NCI-H2081 (cell line): Measurements from ENCODE around the gene PVR.
"Not testable (repeated sequence)": the region's sequence is repeated elsewhere in the genome, so short reads cannot be mapped to it uniquely, and the experiment has no call there.

ENCODE experiments used
- DNase-seq, 2 experiments: peaks; one replicate each; lab custom pipeline; 2025; lab: John Stamatoyannopoulos, UW

Gene PVR

DNA sequence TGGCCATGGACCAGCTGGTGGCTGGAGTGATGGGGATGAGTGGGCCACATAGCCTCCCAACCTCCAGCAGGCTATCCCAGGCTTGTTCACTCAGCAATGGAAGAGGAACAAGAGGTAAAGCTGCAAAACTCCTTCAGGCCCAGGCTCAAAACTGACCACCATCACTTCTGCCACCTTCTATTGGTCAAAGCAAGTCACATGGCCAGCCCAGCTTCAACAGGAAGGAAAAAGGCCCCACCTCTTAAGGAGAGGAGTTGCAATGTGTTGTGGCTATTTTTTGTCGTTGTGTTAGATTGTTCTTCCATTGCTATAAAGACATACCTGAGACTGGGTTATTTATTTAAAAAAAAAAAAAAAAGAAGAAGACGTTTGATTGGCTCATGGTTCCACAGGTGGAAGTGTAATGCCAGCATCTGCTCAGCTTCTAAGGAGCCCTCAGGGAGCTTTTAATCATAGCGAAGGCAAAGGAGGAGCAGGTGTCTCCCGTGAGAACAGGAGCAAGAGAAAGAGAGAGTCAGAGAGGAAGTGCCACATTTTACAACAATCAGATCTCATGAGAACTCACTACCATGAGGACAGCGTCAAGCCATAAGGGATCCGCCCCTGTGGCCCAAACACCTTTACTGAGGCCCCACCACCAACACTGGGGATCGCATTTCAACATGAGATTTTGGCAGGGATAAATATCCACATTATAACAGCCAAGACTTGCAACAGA lies 24.9 kb upstream of the PVR start:
- DNase-seq: no peak

GRCh38 chr19:44620667-44621066 lies 23.0 kb upstream of the PVR start:
- no peak for DNase-seq

DNA sequence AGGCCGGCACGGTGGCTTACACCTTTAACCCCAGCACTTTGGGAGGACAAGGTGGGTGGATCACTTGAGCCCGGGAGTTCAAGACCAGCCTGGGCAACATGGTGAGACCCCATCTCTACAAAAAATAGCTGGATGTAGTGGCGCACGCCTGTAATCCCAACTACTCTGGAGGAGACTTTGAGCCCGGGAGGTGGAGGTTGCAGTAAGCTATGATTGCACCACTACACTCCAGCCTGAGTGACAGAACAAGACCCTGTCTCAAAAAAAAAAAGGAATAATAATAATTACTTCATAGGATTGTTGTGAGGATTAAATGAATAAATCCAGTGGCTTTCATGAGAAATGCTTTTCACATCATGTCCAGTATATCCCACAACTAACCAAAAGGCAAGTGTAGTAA lies 22.3 kb upstream of the PVR start:
- no peak for DNase-seq

DNA sequence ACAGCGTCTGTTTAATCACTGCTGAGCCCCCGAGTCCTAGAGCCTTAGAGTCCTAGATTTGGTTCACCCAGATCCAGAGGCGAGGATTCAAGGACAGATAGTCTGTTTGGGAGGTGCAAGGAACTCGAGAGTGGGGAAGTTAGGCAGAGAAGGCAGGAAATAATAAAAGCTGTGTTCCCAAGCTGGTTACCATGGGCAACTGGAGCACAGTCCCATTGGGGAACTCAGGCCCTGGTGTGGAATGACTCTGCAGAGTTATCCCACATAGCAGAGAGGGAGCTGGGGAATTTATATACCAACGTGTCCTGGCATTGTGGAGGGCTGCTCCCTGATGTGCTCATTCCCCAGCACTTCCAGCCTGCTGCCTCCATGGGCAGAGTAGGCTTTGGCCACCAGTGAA lies 20.6 kb upstream of the PVR start:
- DNase-seq: no peak

- no peak for DNase-seq
Measured at GRCh38 chr19:44623626-44624025, 20.1 kb upstream of the PVR start.

GRCh38 chr19:44624840-44625354 lies 18.8 kb upstream of the PVR start:
- DNase-seq: no peak

GRCh38 chr19:44625637-44626036 lies 18.1 kb upstream of the PVR start:
- not testable (repeated sequence) for DNase-seq

GRCh38 chr19:44626048-44626624 lies 17.6 kb upstream of the PVR start:
- no peak for DNase-seq

DNA sequence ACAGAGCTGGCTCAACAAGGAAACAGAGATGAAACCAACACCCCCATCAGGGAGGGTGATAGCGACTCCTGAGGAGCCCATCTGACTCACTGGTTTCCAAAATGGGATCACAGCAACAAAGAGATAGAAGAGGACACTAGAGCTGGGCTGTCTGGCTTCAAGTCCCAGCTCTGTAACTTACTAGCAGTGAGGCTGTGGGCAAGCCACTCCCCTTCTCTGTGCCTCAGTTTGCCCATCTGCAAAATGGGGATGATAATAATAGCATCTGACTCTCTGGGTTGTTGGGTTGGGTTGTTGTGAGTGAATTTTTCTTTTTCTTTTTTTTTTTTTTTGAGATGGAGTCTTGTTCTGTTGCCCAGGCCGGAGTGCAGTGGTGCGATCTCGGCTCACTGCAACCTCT lies 16.1 kb upstream of the PVR start:
- no peak for DNase-seq

- DNase-seq: no peak
Measured at GRCh38 chr19:44628793-44629192, 14.9 kb upstream of the PVR start.

- DNase-seq: not testable (repeated sequence)
Measured at GRCh38 chr19:44631611-44632010, 12.1 kb upstream of the PVR start.

DNA sequence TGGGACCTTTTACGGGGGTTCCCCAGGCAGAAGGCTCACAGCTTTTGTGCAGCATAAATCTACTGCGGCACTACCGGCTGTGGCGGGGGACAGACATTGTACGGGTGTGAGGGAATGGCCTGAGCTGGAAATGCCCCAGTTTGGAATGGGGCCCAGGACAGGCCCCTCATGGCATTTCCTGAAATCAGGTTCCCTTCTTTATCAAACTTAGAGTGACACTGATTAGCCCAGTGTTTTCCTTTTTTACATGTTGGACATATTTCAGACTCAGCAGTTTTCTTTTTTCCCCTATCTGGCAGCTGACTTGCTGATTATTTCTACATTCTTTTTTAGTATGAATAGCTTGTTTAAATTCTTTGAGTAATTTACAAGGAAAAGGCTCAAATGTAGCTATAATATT lies 9.7 kb upstream of the PVR start:
- not testable (repeated sequence) for DNase-seq

GRCh38 chr19:44634785-44635184 lies 8.9 kb upstream of the PVR start:
- no peak for DNase-seq

DNA sequence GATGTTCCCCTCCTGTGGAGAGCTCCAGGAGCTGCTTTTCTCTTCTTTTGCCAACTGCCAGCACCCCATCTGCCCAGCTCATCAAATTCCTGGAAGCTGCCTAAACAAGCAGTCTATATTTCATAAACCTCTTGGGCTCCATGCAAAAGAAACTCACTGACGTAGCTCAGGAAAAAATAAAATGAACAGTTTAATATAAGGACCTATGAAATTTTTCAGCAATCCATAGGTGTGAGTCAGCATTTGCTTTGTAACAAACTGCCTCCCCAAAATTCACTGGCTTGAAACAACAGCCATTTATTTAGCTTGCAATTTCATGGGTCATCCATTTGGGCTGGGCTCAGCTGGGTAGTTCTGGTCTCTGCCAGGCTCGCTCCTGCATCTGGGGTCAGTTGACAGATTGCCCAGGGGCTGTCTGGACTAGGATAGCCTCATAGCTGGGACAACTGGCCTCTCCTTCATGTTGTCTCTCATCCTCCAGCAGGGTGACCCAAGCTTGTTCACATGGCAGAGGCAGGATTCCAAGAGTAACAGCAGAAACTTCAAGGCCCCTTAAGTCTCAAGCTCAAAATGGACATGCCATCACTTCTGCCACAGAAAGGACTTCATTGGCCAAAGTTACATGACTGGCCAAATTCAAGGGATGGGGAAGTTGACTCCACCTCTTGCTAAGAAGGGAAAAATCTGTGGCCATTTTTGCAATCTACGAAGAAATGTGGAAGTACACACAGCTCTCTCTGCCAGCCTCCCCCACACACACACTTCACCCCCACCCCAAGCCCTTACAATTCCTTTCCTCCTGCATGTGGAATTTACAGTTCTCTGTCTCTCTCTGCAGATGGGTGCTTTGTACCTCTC lies 7.9 kb upstream of the PVR start:
- no peak for DNase-seq

- DNase-seq: no peak
Measured at GRCh38 chr19:44636439-44637389, 7.0 kb upstream of the PVR start.

- DNase-seq: no peak
Measured at GRCh38 chr19:44637390-44637764, 6.3 kb upstream of the PVR start.

GRCh38 chr19:44640518-44640917 lies 3.2 kb upstream of the PVR start:
- DNase-seq: no peak

GRCh38 chr19:44641501-44642265 lies 2.0 kb upstream of the PVR start:
- no peak for DNase-seq

DNA sequence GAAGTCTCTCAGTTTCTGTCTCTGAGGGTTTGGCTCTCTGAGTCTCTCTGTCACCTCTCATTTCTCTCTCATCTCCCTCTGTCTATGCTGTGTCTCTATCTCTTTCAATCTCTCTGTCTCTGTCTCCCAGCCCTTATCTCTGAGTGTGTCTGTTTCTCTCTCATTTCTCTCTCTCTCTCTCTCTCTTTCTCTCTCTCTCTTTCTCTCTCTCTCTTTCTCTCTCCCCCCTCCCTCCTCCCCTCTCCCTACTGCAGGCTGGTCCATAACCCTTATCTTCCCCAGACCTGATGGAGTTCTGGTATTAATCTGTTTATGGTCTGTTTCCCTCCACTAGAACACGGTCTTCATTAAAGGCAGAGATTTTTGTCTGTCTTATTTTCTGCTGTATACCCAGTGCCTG lies 1.3 kb upstream of the PVR start:
- DNase-seq: no peak

- peak; percentile 12 to 56 for DNase-seq
Measured at GRCh38 chr19:44644402-44645016, 799 bp downstream of the PVR start.
